GM12801 (cell line): ENCODE data around the gene RNPEPL1.

Source experiments
- CTCF ChIP-seq: IDR thresholded peaks from one replicate; pipeline ENCODE4 v1.5.1; 2011; ENCODE audit warnings: control low read depth; ENCODE audit not compliant: insufficient read length; ENCODE audit errors: extremely low read depth

RNPEPL1 gene

GRCh38 chr2:240585101-240585500, 16.8 kb downstream of the RNPEPL1 start:
- no peak for TF ChIP-seq CTCF

- no peak for TF ChIP-seq CTCF
These were observed 17.5 kb downstream of the RNPEPL1 start for GRCh38 chr2:240585681-240586197.

- TF ChIP-seq CTCF, result no peak
These were observed 18.1 kb downstream of the RNPEPL1 start, which contains the start of gene CAPN10 for GRCh38 chr2:240586198-240586918. Gene CAPN10, plus strand, starts transcription at chr2:240586734. Its CDS starts 178 bp downstream, at chr2:240586912.

GRCh38 chr2:240586919-240587800, 18.9 kb downstream of the RNPEPL1 start:
- TF ChIP-seq CTCF, result no peak

GRCh38 chr2:240588006-240588655, 19.8 kb downstream of the RNPEPL1 start:
- TF ChIP-seq CTCF, result no peak

- no peak for TF ChIP-seq CTCF
These were observed 20.4 kb downstream of the RNPEPL1 start for GRCh38 chr2:240588669-240589068.

GRCh38 chr2:240589375-240589774, 21.1 kb downstream of the RNPEPL1 start:
- TF ChIP-seq CTCF, result no peak
